ENCODE results near the gene CORO7.

CORO7 gene

GRCh38 chr16:4373909-4374742 is 42.3 kb downstream of the CORO7 start:
- H3K9me3 ChIP-seq (ENCODE audit: control insufficient read depth, insufficient read depth, low read depth, low read length) = no peaks in the 10 kb centered on the region
- H3K4me3 ChIP-seq (ENCODE audit: low read depth, low read length) = peak overlapping the region; percentile 72; the same call in 1 of the 2 replicates
- H3K4me1 ChIP-seq (ENCODE audit: control insufficient read depth, insufficient read depth, low read length) = peaks cover 72% of the 10 kb centered on the region
- no peaks in the 10 kb centered on the region for H3K27me3 ChIP-seq (ENCODE audit: control insufficient read depth, insufficient read depth, low read length)
- H3K27ac ChIP-seq (ENCODE audit: low read depth, low read length) = peak overlapping the region; percentile 26; the same call in 1 of the 2 replicates
- peak overlapping the region; percentile 43 for H3K9ac ChIP-seq (ENCODE audit: low read length)
- no peaks in the 10 kb centered on the region for H3K36me3 ChIP-seq (ENCODE audit: control insufficient read depth, insufficient read depth, low read length)

DNA sequence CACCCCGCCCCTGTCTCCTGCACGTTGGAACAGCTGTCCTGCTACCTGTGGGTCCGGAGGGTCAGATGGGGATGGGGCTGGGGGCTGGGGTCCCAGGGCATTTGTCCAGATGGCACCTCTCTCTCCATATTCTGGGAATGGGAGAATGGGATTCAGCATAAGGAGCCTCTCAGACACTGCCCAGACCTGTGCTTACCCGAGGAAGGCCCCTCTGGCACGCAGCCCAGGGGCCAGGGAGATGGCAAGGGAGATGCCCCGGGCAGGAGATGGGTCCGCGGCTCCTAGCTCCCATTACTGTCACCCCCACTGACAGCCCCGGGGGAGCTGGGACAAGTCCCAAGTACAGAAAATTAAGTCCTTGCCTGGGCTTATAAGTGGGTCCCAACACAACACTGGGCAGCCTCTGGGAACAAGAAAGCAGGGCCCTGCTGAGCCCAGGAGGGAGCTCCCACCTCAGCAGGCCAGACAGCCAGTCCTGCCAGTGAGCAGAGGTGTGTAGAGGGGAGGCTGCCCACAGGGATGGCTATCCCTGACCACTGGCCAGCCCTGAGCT is 43.0 kb downstream of the CORO7 start:
- Histone ChIP-seq H3K4me1 (ENCODE audit: control insufficient read depth, insufficient read depth, low read length) (peaks cover 69% of the 10 kb centered on the region), H3K4me3 (ENCODE audit: low read depth, low read length) (peak overlapping the region; percentile 72), H3K27ac (ENCODE audit: low read depth, low read length) (no peak overlapping the region; the same call in 1 of the 2 replicates), H3K36me3 (ENCODE audit: control insufficient read depth, insufficient read depth, low read length) (no peaks in the 10 kb centered on the region), H3K9ac (ENCODE audit: low read length) (peak overlapping the region; percentile 43), H3K9me3 (ENCODE audit: control insufficient read depth, insufficient read depth, low read depth, low read length) (no peaks in the 10 kb centered on the region), H3K27me3 (ENCODE audit: control insufficient read depth, insufficient read depth, low read length) (no peaks in the 10 kb centered on the region)

GRCh38 chr16:4372578-4373355 is 43.6 kb downstream of the CORO7 start:
- Histone ChIP-seq H3K9ac (ENCODE audit: low read length) (peak overlapping the region; percentile 70), H3K9me3 (ENCODE audit: control insufficient read depth, insufficient read depth, low read depth, low read length) (no peaks in the 10 kb centered on the region), H3K36me3 (ENCODE audit: control insufficient read depth, insufficient read depth, low read length) (no peaks in the 10 kb centered on the region), H3K27ac (ENCODE audit: low read depth, low read length) (no peak overlapping the region), H3K4me3 (ENCODE audit: low read depth, low read length) (peak overlapping the region; percentile 72), H3K4me1 (ENCODE audit: control insufficient read depth, insufficient read depth, low read length) (peaks cover 63% of the 10 kb centered on the region), H3K27me3 (ENCODE audit: control insufficient read depth, insufficient read depth, low read length) (no peaks in the 10 kb centered on the region)

DNA sequence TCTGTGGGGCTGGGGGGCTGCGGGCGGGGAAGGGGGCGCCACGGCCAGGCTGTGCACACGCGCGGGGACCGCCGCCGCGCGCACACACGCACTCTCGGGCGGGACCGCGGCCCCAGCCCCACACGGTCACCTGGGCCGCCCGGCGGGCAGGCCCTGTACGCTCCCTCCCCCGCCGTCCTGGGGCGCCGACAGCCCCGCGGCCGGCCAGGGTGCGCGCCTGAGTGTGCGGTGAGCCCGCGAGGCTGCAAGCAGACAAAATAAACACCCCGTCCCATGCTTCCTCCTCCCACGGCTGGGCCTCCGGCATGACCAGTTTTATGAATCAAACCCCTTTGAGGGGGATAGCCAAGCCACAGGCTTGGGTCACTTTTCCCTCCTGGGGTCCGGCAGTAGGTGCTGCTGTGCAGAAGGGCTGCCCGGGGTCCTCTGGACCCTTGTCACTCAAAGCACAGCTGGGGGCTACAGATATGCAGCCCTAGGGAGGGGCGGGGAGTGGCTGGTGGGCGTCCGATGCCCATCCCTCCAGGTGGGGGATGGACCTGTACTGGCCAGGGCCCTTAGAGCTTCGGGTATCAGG is 44.3 kb downstream of the CORO7 start:
- no peak overlapping the region for H3K27ac ChIP-seq (ENCODE audit: low read depth, low read length)
- H3K4me1 ChIP-seq (ENCODE audit: control insufficient read depth, insufficient read depth, low read length) = peaks cover 58% of the 10 kb centered on the region
- H3K9ac ChIP-seq (ENCODE audit: low read length) = peak overlapping the region; percentile 70
- no peaks in the 10 kb centered on the region for H3K36me3 ChIP-seq (ENCODE audit: control insufficient read depth, insufficient read depth, low read length)
- H3K4me3 ChIP-seq (ENCODE audit: low read depth, low read length) = peak overlapping the region; percentile 72
- H3K9me3 ChIP-seq (ENCODE audit: control insufficient read depth, insufficient read depth, low read depth, low read length) = no peaks in the 10 kb centered on the region
- H3K27me3 ChIP-seq (ENCODE audit: control insufficient read depth, insufficient read depth, low read length) = no peaks in the 10 kb centered on the region

DNA sequence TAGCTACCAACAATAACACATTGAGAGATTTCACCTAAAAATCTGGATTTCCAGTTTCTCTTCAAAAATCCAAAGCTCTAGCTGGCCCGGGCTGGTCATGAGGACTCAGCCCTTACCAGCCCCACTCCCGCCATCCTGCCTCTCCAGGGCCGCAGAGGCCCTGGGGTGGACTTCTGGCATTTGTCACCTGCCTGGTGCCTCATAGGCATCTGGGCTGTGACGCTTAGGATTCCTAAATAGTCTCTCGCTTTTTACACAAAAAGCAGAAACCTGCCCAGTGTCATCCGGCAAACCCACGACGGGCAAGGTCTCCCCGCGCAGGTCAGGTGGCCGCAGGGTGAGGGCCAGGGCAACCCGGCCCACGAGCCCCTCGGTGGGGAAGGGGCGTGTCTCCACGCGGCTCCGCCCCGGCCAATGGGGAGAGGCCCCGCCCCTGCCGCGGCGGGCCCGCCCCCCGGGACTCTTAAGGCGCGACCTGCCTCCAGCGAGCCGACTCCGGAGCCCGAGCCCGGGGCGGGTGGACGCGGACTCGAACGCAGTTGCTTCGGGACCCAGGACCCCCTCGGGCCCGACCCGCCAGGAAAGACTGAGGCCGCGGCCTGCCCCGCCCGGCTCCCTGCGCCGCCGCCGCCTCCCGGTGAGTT is 44.9 kb downstream of the CORO7 start, which contains the start of gene VASN:
Gene VASN, plus strand, starts transcription at position 492 of the 644 bp plus-strand sequence. CDS start 9,030 bp downstream, outside the sequence.
- no peaks in the 10 kb centered on the region for H3K9me3 ChIP-seq (ENCODE audit: control insufficient read depth, insufficient read depth, low read depth, low read length)
- H3K36me3 ChIP-seq (ENCODE audit: control insufficient read depth, insufficient read depth, low read length) = no peaks in the 10 kb centered on the region
- peaks cover 53% of the 10 kb centered on the region for H3K4me1 ChIP-seq (ENCODE audit: control insufficient read depth, insufficient read depth, low read length)
- H3K27ac ChIP-seq (ENCODE audit: low read depth, low read length) = no peak within 1 kb of the TSS
- H3K27me3 ChIP-seq (ENCODE audit: control insufficient read depth, insufficient read depth, low read length) = no peaks in the 10 kb centered on the region
- H3K4me3 ChIP-seq (ENCODE audit: low read depth, low read length) = peak within 1 kb of the TSS; percentile 72
- H3K9ac ChIP-seq (ENCODE audit: low read length) = peak within 1 kb of the TSS; percentile 70

GRCh38 chr16:4370570-4371356 is 45.6 kb downstream of the CORO7 start:
- no peak overlapping the region for H3K9ac ChIP-seq (ENCODE audit: low read length)
- H3K36me3 ChIP-seq (ENCODE audit: control insufficient read depth, insufficient read depth, low read length) = no peaks in the 10 kb centered on the region
- no peaks in the 10 kb centered on the region for H3K9me3 ChIP-seq (ENCODE audit: control insufficient read depth, insufficient read depth, low read depth, low read length)
- H3K4me1 ChIP-seq (ENCODE audit: control insufficient read depth, insufficient read depth, low read length) = peaks cover 46% of the 10 kb centered on the region
- H3K4me3 ChIP-seq (ENCODE audit: low read depth, low read length) = peak overlapping the region; percentile 72; the same call in 1 of the 2 replicates
- H3K27ac ChIP-seq (ENCODE audit: low read depth, low read length) = no peak overlapping the region
- no peaks in the 10 kb centered on the region for H3K27me3 ChIP-seq (ENCODE audit: control insufficient read depth, insufficient read depth, low read length)

DNA sequence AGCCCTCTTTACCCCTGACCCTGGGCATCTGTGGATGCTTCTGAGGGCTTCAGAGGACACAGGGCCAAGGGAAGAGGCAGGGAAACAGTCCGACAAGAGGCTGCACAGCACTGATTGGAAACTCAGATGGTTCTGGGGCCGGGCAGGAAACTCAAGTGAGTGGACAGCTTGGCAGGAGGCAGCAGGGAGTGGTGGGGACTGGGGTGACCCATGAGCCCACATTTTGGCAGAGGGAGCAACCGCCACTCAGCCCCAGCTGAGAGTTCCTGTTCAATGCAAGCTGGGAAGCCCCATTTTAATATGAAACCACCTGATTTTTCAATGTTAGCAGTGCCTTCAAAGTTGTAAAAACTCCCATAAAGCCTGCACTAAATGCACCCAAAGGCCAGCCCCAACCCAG is 46.2 kb downstream of the CORO7 start:
- peaks cover 43% of the 10 kb centered on the region for H3K4me1 ChIP-seq (ENCODE audit: control insufficient read depth, insufficient read depth, low read length)
- H3K36me3 ChIP-seq (ENCODE audit: control insufficient read depth, insufficient read depth, low read length) = no peaks in the 10 kb centered on the region
- H3K9me3 ChIP-seq (ENCODE audit: control insufficient read depth, insufficient read depth, low read depth, low read length) = no peaks in the 10 kb centered on the region
- no peak overlapping the region for H3K4me3 ChIP-seq (ENCODE audit: low read depth, low read length)
- no peak overlapping the region for H3K9ac ChIP-seq (ENCODE audit: low read length)
- no peaks in the 10 kb centered on the region for H3K27me3 ChIP-seq (ENCODE audit: control insufficient read depth, insufficient read depth, low read length)
- H3K27ac ChIP-seq (ENCODE audit: low read depth, low read length) = no peak overlapping the region

- H3K36me3 ChIP-seq (ENCODE audit: control insufficient read depth, insufficient read depth, low read length) = no peaks in the 10 kb centered on the region
- no peaks in the 10 kb centered on the region for H3K27me3 ChIP-seq (ENCODE audit: control insufficient read depth, insufficient read depth, low read length)
- no peak overlapping the region for H3K4me3 ChIP-seq (ENCODE audit: low read depth, low read length)
- no peak overlapping the region for H3K27ac ChIP-seq (ENCODE audit: low read depth, low read length)
- H3K9me3 ChIP-seq (ENCODE audit: control insufficient read depth, insufficient read depth, low read depth, low read length) = no peaks in the 10 kb centered on the region
- peaks cover 34% of the 10 kb centered on the region for H3K4me1 ChIP-seq (ENCODE audit: control insufficient read depth, insufficient read depth, low read length)
- no peak overlapping the region for H3K9ac ChIP-seq (ENCODE audit: low read length)
Observed at GRCh38 chr16:4369007-4369733, 47.2 kb downstream of the CORO7 start.

- H3K36me3 ChIP-seq (ENCODE audit: control insufficient read depth, insufficient read depth, low read length) = no peaks in the 10 kb centered on the region
- no peak overlapping the region for H3K27ac ChIP-seq (ENCODE audit: low read depth, low read length)
- no peak overlapping the region for H3K4me3 ChIP-seq (ENCODE audit: low read depth, low read length)
- no peak overlapping the region for H3K9ac ChIP-seq (ENCODE audit: low read length)
- no peaks in the 10 kb centered on the region for H3K27me3 ChIP-seq (ENCODE audit: control insufficient read depth, insufficient read depth, low read length)
- H3K9me3 ChIP-seq (ENCODE audit: control insufficient read depth, insufficient read depth, low read depth, low read length) = no peaks in the 10 kb centered on the region
- peaks cover 17% of the 10 kb centered on the region for H3K4me1 ChIP-seq (ENCODE audit: control insufficient read depth, insufficient read depth, low read length)
Observed at GRCh38 chr16:4367393-4367856, 49.0 kb downstream of the CORO7 start.

Measured in HUES6 (cell line).